Activated CD4-positive, CD25-positive, alpha-beta regulatory T cell treated with anti-CD3 and anti-CD28 coated beads, Interleukin-2, amount 50 U/mL, for 16 hours (primary cell): ENCODE data around the gene DUS2.

ENCODE experiments used
- DNase-seq: peaks from one replicate; pipeline ENCODE4 v3.0.0-alpha.2; 2020; ENCODE audit warnings: low read depth, low spot score

Gene DUS2

GRCh38 chr16:68126395-68126794 lies 103.3 kb downstream of the DUS2 start:
- no peak for DNase-seq

GRCh38 chr16:68128577-68129305 lies 105.7 kb downstream of the DUS2 start:
- no peak for DNase-seq
